ENCODE measurements around the gene ZNF474. TPM values are rescaled to one million over a fixed set of nuclear protein-coding genes. Genes with fewer than 3 reads are reported as not detected.

Gene ZNF474
- total and polyA plus RNA-seq, 2 donors (not counting 1 experiment from before 2014, with no cell fraction given), result 0.12 TPM; not detected in 1

GRCh38 chr5:122151640-122152039 is 22.3 kb downstream of the ZNF474 start:
- WGBS (ENCODE audit: insufficient coverage), result 94% methylated on average over 3 of the region's 4 CpGs
- Histone ChIP-seq H3K79me2 (ENCODE audit: control insufficient read depth, insufficient read depth, low read length) (no peaks in the 10 kb centered on the region), H3K9ac (ENCODE audit: low read length) (no peak overlapping the region), H3K9me3 (ENCODE audit: control extremely low read depth in 1 of 3, control insufficient read depth in 2 of 3, insufficient read depth in 1 of 3, low read length in 2 of 3) (no peaks in the 10 kb centered on the region), H3K27me3 (replicated peaks in 1 of 4; ENCODE audit: control extremely low read depth in 1 of 4, control insufficient read depth in 3 of 4, insufficient read depth in 4 of 4, low read length in 3 of 4) (peaks cover 0 to 2% (median 0%) of the 10 kb centered on the region in 4 experiments), H3K27ac (ENCODE audit: low read length in 2 of 2) (no peak overlapping the region), H3K4me2 (replicated peaks; ENCODE audit: low read depth, low read length, poor library complexity, severe bottlenecking) (no peak overlapping the region), H3K4me1 (ENCODE audit: control insufficient read depth in 2 of 2, insufficient read depth in 2 of 2, low read length in 2 of 2) (no peaks in the 10 kb centered on the region), H2AFZ (ENCODE audit: insufficient read depth, low read depth, low read length, poor library complexity, severe bottlenecking) (no peak overlapping the region), H3K36me3 (replicated peaks in 1 of 2; ENCODE audit: control extremely low read depth in 1 of 2, control insufficient read depth in 1 of 2, extremely low read depth in 1 of 2, insufficient read depth in 2 of 2, low read length in 1 of 2) (no peaks in the 10 kb centered on the region), H4K20me1 (ENCODE audit: control insufficient read depth, insufficient read depth, low read length, poor library complexity, severe bottlenecking) (no peaks in the 10 kb centered on the region), H3K4me3 (ENCODE audit: control extremely low read depth in 1 of 5, extremely low read depth in 1 of 5, insufficient read depth in 1 of 5, low read depth in 2 of 5, low read length in 4 of 5) (no peak overlapping the region)
- intact Hi-C loops (cut with micrococcal nuclease), result no loop called here
- Mint-ChIP-seq H3K4me3 (no peak overlapping the region), H3K4me1 (no peaks in the 10 kb centered on the region), H3K9me3 (ENCODE audit: insufficient read depth) (no peaks in the 10 kb centered on the region), H3K27ac (no peak overlapping the region), H3K27me3 (no peaks in the 10 kb centered on the region)
- ChIA-PET POLR2A (no interaction called here), CTCF (interaction anchor here (0.7 kb wide), 1 partner anchor 9 kb away, joined by 4 read pairs; no protein-coding TSS in a partner anchor)
- DNase-seq, result no peak
- ATAC-seq (ENCODE audit: low read depth), result no peak
- TF ChIP-seq EZH2 (IDR thresholded peaks at IDR 0.05; ENCODE audit: borderline replicate concordance, insufficient read depth, low read depth, low read length, poor library complexity, severe bottlenecking), result no peak
- TF ChIP-seq, protein P1, sequence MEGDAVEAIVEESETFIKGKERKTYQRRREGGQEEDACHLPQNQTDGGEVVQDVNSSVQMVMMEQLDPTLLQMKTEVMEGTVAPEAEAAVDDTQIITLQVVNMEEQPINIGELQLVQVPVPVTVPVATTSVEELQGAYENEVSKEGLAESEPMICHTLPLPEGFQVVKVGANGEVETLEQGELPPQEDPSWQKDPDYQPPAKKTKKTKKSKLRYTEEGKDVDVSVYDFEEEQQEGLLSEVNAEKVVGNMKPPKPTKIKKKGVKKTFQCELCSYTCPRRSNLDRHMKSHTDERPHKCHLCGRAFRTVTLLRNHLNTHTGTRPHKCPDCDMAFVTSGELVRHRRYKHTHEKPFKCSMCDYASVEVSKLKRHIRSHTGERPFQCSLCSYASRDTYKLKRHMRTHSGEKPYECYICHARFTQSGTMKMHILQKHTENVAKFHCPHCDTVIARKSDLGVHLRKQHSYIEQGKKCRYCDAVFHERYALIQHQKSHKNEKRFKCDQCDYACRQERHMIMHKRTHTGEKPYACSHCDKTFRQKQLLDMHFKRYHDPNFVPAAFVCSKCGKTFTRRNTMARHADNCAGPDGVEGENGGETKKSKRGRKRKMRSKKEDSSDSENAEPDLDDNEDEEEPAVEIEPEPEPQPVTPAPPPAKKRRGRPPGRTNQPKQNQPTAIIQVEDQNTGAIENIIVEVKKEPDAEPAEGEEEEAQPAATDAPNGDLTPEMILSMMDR (IDR thresholded peaks at IDR 0.05), result no peak

DNA sequence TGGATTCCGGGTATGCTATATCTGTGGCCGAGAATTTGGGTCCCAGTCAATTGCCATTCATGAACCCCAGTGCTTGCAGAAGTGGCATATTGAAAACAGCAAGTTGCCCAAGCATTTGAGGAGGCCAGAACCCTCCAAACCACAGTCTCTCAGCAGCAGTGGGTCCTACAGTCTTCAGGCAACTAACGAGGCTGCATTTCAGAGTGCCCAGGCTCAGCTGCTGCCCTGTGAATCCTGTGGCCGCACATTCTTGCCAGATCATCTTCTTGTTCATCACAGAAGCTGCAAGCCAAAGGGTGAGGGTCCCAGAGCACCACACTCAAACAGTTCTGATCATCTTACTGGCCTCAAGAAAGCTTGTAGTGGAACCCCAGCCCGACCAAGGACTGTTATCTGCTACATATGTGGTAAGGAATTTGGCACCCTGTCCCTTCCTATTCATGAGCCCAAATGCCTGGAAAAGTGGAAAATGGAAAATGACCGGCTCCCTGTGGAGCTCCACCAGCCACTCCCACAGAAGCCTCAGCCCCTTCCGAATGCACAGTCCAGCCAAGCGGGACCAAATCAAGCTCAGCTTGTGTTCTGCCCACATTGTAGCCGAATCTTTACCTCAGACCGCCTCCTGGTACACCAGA is 23.0 kb downstream of the ZNF474 start:
- H3K9ac ChIP-seq (ENCODE audit: low read length), result no peak overlapping the region
- H3K27ac ChIP-seq (ENCODE audit: low read length in 2 of 2), result no peak overlapping the region
- Mint-ChIP-seq H3K4me1 (no peaks in the 10 kb centered on the region), H3K9me3 (ENCODE audit: insufficient read depth) (no peaks in the 10 kb centered on the region), H3K4me3 (no peak overlapping the region), H3K27ac (no peak overlapping the region), H3K27me3 (no peaks in the 10 kb centered on the region)
- no peak for TF ChIP-seq EZH2 (IDR thresholded peaks at IDR 0.05; ENCODE audit: borderline replicate concordance, insufficient read depth, low read depth, low read length, poor library complexity, severe bottlenecking)
- TF ChIP-seq, protein P1 (IDR thresholded peaks at IDR 0.05), result no peak
- intact Hi-C loops (cut with micrococcal nuclease), result no loop called here
- H2AFZ ChIP-seq (ENCODE audit: insufficient read depth, low read depth, low read length, poor library complexity, severe bottlenecking), result no peak overlapping the region
- H3K4me2 ChIP-seq (replicated peaks; ENCODE audit: low read depth, low read length, poor library complexity, severe bottlenecking), result no peak overlapping the region
- H3K4me3 ChIP-seq (ENCODE audit: control extremely low read depth in 1 of 5, extremely low read depth in 1 of 5, insufficient read depth in 1 of 5, low read depth in 2 of 5, low read length in 4 of 5), result no peak overlapping the region
- H3K4me1 ChIP-seq (ENCODE audit: control insufficient read depth in 2 of 2, insufficient read depth in 2 of 2, low read length in 2 of 2), result no peaks in the 10 kb centered on the region
- H3K79me2 ChIP-seq (ENCODE audit: control insufficient read depth, insufficient read depth, low read length), result no peaks in the 10 kb centered on the region
- no peaks in the 10 kb centered on the region for H4K20me1 ChIP-seq (ENCODE audit: control insufficient read depth, insufficient read depth, low read length, poor library complexity, severe bottlenecking)
- ATAC-seq (ENCODE audit: low read depth), result no peak
- ChIA-PET CTCF (interaction anchor here (0.7 kb wide), 1 partner anchor 10 kb away, joined by 4 read pairs; no protein-coding TSS in a partner anchor), POLR2A (no interaction called here)
- peaks cover 0 to 2% (median 0%) of the 10 kb centered on the region in 4 experiments for H3K27me3 ChIP-seq (replicated peaks in 1 of 4; ENCODE audit: control extremely low read depth in 1 of 4, control insufficient read depth in 3 of 4, insufficient read depth in 4 of 4, low read length in 3 of 4)
- H3K9me3 ChIP-seq (ENCODE audit: control extremely low read depth in 1 of 3, control insufficient read depth in 2 of 3, insufficient read depth in 1 of 3, low read length in 2 of 3), result no peaks in the 10 kb centered on the region
- no peaks in the 10 kb centered on the region for H3K36me3 ChIP-seq (replicated peaks in 1 of 2; ENCODE audit: control extremely low read depth in 1 of 2, control insufficient read depth in 1 of 2, extremely low read depth in 1 of 2, insufficient read depth in 2 of 2, low read length in 1 of 2)
- DNase-seq, result no peak
- WGBS (ENCODE audit: insufficient coverage), result 93% methylated on average over 6 of the region's 10 CpGs

Measured in B cell (primary cell).